Skeletal muscle satellite cell (primary cell): Measurements from ENCODE around the gene IGSF6.
"Not testable (repeated sequence)": the region's sequence is repeated elsewhere in the genome, so short reads cannot be mapped to it uniquely, and the experiment has no call there.

Experiments
- H3K27me3 ChIP-seq: 2 replicates; pipeline ENCODE4 v1.7.0; 2013; ENCODE audit warnings: low read length; ENCODE audit not compliant: control insufficient read depth, insufficient read depth
- H3K36me3 ChIP-seq: 2 replicates; pipeline ENCODE4 v1.7.0; 2013; ENCODE audit warnings: mild to moderate bottlenecking, control low read depth, low read length; ENCODE audit not compliant: insufficient read depth
- H3K4me1 ChIP-seq: 2 replicates; pipeline ENCODE4 v1.7.0; 2013; ENCODE audit warnings: low read length; ENCODE audit not compliant: control insufficient read depth, insufficient read depth
- H3K4me2 ChIP-seq: 2 replicates; pipeline ENCODE4 v1.7.0; 2013; ENCODE audit warnings: mild to moderate bottlenecking, low read length
- H3K4me3 ChIP-seq: 2 replicates; pipeline ENCODE4 v1.7.0; 2013; ENCODE audit warnings: low read length
- H3K9ac ChIP-seq: 2 replicates; pipeline ENCODE4 v1.7.0; 2013; ENCODE audit warnings: mild to moderate bottlenecking, low read depth, low read length, moderate library complexity
- H3K9me3 ChIP-seq: replicated peaks from 2 replicates; pipeline ENCODE4 v1.7.0; 2013; ENCODE audit warnings: mild to moderate bottlenecking, control low read depth, low read length

Gene IGSF6

DNA sequence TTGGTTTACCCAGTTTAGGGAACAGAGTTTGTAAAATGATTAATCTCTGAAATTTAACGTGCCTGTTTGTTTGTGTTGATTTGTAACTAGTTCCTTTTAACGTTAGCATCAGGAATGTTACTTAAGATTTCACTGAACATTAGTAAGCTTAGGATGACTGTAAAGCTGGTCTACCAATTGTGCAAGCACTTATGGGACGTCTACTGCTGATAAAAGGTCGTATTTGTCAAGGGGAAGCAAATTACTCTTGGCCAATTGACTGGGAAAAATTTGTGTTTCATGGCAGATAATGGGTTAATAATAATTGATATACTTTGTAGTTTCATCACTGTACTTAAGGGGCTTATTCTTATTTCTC is 41.2 kb downstream of the IGSF6 start:
- Histone ChIP-seq H3K9me3 (no peaks in the 10 kb centered on the region), H3K9ac (no peak overlapping the region), H3K36me3 (peaks cover 26% of the 10 kb centered on the region), H3K4me2 (peak overlapping the region; percentile 42), H3K4me1 (peaks cover 71% of the 10 kb centered on the region), H3K27me3 (no peaks in the 10 kb centered on the region), H3K4me3 (no peak overlapping the region)

DNA sequence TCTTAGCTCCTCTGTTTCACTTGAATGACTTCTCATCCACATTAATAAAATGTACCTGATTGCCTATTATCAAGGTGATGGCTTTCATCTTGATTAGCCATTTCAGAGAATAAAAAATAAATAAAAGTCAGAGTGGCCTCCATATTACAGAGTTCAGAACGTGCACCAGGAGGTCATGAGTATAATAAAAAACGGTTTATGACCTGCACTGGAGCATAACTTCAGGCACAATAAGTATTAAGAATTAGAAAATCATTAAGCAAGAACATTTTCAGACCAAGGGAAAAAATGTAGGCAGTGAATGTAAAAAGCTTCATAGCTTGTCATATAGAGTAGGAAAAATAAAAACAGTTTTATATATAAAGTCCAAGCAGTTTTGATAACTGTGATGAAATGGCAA is 41.6 kb downstream of the IGSF6 start:
- H3K4me3 ChIP-seq, result no peak overlapping the region
- H3K27me3 ChIP-seq, result no peaks in the 10 kb centered on the region
- no peaks in the 10 kb centered on the region for H3K9me3 ChIP-seq
- H3K4me1 ChIP-seq, result peaks cover 72% of the 10 kb centered on the region
- no peak overlapping the region for H3K9ac ChIP-seq
- H3K4me2 ChIP-seq, result peak overlapping the region; percentile 42
- H3K36me3 ChIP-seq, result peaks cover 22% of the 10 kb centered on the region

DNA sequence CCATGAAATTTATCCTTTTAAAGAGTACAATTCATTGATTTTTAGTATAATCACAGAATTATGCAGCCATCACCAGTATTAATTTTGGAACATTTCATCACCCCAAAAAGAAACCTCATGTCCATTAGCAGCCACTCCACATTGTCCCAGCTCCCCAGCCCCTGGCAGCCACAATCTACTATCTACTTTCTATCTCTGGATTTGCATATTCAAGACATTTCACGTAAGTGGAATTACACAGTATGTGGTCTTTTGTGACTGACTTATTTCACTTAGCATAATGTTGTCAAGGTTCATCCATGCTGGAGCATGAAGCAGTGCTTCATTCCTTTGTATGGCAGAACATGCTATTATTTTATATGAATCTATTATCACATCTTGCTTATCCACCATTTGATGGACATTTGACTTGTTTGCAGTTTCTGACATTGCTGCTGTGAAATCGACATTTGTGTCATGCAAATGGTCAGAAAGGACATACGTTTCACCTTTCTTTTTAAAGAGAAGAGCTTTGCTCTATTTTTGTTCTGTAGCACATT is 42.3 kb downstream of the IGSF6 start:
- peaks cover 78% of the 10 kb centered on the region for H3K4me1 ChIP-seq
- no peak overlapping the region for H3K9ac ChIP-seq
- H3K27me3 ChIP-seq, result no peaks in the 10 kb centered on the region
- H3K36me3 ChIP-seq, result peaks cover 16% of the 10 kb centered on the region
- H3K4me3 ChIP-seq, result no peak overlapping the region
- H3K9me3 ChIP-seq, result no peaks in the 10 kb centered on the region
- H3K4me2 ChIP-seq, result peak overlapping the region; percentile 42

DNA sequence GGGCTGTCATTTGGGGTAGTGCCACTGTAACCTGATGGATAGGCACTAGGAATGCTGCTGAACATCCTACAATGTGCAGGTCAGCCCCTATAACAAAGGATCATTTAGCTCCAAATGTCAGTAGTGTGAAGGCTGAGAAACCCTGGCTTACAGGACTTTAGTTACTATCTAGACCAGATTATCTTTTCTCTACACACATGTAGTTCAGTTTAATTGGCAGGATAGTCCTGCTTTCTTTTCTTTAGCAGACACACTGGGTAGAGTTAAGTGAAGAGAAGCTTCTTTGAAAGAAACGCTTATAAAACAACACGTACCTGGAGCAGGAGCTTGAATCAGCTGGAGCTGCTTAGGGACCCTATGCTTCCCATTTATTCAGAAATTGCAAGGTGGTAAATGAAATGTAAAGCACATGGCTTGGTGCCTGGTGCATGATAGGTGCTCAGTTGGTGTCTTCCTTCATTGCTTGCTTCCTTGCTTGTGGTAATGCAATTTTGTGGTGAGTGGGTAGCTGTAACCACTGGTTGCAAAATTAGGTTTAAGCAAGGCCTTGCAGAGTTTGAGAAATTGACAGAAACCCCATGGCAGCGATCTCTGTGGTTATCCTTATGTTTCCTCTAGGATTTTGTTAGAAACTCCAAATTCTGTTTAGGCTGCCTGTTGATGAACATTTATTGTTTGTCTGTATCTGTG is 43.6 kb downstream of the IGSF6 start:
- Histone ChIP-seq H3K9ac (no peak overlapping the region), H3K9me3 (no peaks in the 10 kb centered on the region), H3K4me3 (no peak overlapping the region), H3K4me2 (peak overlapping the region; percentile 3), H3K27me3 (no peaks in the 10 kb centered on the region), H3K4me1 (peaks cover 77% of the 10 kb centered on the region), H3K36me3 (peaks cover 13% of the 10 kb centered on the region)

DNA sequence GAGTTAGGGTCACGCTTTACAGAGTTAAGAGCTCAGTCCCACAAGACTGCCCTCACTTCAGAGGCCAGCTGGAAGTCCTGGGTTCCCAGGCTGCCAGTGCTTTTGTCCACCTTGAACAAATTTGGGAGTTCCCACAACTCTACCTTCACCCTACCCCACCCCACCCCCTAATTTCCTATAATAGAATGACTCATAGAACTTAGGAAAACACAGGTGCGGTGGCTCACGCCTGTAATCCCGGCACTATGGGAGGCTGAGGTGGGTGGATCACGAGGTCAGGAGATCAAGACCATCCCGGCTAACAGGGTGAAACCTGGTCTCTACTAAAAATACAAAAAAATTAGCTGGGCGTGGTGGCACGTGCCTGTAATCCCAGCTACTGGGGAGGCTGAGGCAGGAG is 46.6 kb downstream of the IGSF6 start:
- H3K36me3 ChIP-seq, H3K4me3 ChIP-seq, H3K4me2 ChIP-seq, H3K27me3 ChIP-seq, H3K9ac ChIP-seq, H3K9me3 ChIP-seq: not testable (repeated sequence)
- peaks cover 76% of the 10 kb centered on the region for H3K4me1 ChIP-seq

DNA sequence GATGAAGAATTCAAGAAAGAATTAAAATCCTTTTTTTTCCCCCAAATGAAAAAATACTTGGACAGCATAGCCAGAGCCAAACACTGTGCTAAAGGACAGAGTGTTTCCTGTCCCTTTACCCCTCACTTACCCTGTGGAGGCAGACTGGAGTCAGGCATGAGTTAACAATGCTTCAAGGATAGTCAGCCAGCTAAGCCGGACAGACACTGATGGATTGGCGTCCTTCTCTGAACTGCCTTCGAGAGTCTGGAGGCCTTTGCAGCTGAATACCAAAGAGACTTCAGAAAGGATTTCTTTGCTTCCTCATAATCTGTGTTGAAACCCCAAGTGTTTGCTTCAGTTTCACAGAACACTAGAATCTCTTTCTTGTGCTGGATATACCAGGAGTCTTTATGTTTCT is 48.5 kb downstream of the IGSF6 start:
- peaks cover 57% of the 10 kb centered on the region for H3K4me1 ChIP-seq
- no peaks in the 10 kb centered on the region for H3K9me3 ChIP-seq
- peak overlapping the region; percentile 81 for H3K4me2 ChIP-seq
- H3K36me3 ChIP-seq, result peaks cover 7% of the 10 kb centered on the region
- H3K4me3 ChIP-seq, result peak overlapping the region; percentile 30
- H3K9ac ChIP-seq, result no peak overlapping the region
- no peaks in the 10 kb centered on the region for H3K27me3 ChIP-seq

DNA sequence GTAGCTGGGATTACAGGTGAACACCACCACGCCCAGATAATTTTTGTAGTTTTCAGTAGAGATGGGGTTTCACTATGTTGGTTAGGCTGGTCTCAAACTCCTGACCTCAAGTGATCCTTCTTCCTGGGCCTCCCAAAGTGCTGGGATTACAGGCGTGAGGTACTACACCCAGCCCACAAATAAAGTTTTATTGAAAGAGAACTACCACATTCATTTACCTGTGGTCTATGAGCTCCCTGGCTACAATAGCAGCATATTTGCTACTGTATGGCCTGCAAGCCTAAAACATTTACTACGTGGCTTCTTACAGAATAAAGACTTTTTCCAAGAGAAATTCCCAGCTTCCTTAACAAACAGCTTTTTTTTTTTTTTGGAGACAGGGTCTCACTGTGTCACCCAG is 49.6 kb downstream of the IGSF6 start:
- no peak overlapping the region for H3K9ac ChIP-seq
- peaks cover 55% of the 10 kb centered on the region for H3K4me1 ChIP-seq
- no peaks in the 10 kb centered on the region for H3K9me3 ChIP-seq
- H3K4me3 ChIP-seq, result no peak overlapping the region
- peaks cover 7% of the 10 kb centered on the region for H3K36me3 ChIP-seq
- H3K4me2 ChIP-seq, result peak overlapping the region; percentile 81
- no peaks in the 10 kb centered on the region for H3K27me3 ChIP-seq

DNA sequence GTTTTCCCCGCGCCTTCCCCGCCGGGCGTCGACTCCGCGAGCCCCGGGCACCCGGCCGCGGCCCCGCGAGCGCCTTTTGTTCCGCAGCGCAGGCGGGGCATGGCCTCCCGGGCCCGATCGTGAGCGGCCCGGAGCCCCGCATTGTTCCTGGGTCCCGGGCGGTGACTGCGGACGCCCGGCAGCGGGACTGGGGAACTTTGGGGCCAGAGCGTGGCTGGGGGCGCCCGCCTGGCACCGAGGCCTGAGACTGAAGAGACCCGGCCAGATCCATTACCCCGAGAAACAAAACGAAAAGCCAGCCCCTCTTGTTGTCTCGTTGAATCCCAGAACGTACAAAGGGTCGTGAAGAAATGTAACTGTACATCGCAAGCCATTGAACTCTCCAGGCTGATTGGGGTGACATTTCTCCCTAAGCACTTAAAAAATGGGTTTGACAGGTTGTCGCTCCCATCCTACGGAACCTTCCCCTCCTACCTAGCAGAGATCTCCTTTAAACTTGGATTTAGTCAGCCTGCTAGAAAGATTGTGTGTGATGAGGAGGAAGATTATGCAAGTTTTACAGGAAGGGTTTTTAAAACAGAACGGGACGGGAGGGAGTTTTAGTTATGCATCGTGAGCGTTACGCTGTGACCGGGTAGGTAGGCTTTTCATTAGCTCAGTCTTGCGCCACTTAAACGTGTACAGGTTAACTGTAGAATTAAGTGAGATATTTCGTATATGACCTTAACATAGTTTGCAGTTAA is 52.2 kb downstream of the IGSF6 start:
- Histone ChIP-seq H3K4me1 (peaks cover 44% of the 10 kb centered on the region), H3K9me3 (no peaks in the 10 kb centered on the region), H3K4me3 (peak overlapping the region; percentile 86), H3K27me3 (no peaks in the 10 kb centered on the region), H3K36me3 (peaks cover 7% of the 10 kb centered on the region), H3K4me2 (peak overlapping the region; percentile 81), H3K9ac (peak overlapping the region; percentile 94)

DNA sequence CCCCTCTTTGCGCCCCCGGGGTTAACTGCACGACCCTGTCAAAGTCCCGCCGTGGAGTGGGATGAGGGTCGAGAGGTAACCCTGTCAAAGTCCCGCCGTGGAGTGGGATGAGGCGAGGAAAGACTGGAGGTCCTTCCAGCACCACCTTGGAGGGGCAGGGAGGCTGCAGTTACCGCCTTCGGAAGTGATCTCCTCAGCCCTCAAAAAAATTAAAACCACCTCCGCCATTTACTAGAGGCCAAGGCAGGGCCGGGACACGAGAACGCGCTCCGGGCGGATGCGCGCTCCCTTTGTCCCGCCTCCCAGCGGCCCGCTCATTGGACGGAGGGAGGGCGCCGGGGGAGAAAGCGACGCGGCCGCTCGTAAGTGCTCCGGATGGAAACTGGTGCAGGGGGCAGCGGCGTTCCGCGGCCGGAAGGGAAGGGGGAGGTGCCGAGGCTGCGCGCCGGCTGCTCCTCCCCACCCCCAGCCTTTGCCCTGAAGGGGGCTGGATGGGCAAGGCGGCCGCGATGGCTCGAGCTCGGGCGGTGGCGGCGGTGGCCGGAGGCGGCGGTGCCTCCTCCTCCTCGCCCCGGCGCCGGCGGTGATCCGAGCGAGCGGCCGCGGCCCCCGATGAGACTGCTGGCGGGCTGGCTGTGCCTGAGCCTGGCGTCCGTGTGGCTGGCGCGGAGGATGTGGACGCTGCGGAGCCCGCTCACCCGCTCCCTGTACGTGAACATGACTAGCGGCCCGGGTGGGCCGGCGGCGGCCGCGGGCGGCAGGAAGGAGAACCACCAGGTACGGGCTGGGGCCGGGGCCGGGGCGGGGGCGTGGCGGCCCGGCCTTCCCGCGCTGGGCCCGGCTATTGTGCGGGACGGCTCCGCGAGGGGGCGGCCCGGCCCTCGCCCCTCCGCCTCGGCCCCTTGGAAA is 53.0 kb downstream of the IGSF6 start, which contains the start of gene METTL9:
Gene METTL9 (plus strand): TSS at position 456 of the 909 bp plus-strand sequence. CDS start 157 bp downstream, at position 613.
- H3K4me3 ChIP-seq, result peak within 1 kb of the TSS; percentile 86
- peak within 1 kb of the TSS; percentile 94 for H3K9ac ChIP-seq
- peak within 1 kb of the TSS; percentile 99 for H3K4me2 ChIP-seq
- H3K4me1 ChIP-seq, result peaks cover 42% of the 10 kb centered on the region
- no peaks in the 10 kb centered on the region for H3K27me3 ChIP-seq
- H3K36me3 ChIP-seq, result peaks cover 5% of the 10 kb centered on the region
- no peaks in the 10 kb centered on the region for H3K9me3 ChIP-seq

DNA sequence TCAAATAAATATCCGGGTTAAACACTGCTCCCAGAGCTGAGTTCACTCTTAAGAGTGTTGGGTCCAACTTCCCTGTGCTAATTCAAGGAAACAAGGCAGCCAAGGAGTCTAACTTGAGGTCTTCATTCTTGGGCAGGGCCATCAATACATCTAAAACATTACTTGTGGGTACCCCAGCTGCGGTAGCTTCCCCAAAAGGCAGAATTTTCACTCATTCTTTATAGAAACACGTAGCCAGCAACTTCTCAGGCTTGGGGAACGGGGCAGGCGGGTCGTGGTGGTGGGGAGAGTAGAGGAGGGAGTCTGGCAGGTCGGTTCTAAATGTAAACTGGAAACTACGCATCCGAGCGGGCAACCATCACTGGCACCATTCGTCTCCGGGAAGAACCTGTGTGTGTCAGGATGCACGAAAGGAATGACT is 53.7 kb downstream of the IGSF6 start:
- Histone ChIP-seq H3K36me3 (no peaks in the 10 kb centered on the region), H3K27me3 (no peaks in the 10 kb centered on the region), H3K9me3 (no peaks in the 10 kb centered on the region), H3K9ac (peak overlapping the region; percentile 94), H3K4me1 (peaks cover 38% of the 10 kb centered on the region), H3K4me3 (peak overlapping the region; percentile 86), H3K4me2 (peak overlapping the region; percentile 99)

DNA sequence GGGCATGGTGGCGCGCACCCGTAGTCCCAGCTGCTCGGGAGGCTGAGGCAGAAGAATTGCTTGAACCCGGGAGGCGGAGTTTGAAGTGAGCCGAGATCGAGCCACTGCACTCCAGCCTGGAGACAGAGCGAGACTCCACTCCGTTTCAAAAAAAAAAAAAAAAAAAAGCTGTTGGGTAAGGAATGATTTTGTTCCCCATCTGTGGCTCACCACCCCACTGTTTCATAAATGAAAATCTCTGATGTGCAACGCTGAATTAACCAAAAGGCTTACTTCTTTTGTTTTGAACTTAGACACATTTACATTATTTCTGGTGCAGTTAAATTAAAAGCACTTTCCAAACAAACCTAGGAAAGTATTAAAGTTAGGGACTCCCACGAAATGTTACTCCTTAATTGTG is 54.2 kb downstream of the IGSF6 start:
- Histone ChIP-seq H3K9me3 (no peaks in the 10 kb centered on the region), H3K9ac (peak overlapping the region; percentile 94), H3K36me3 (no peaks in the 10 kb centered on the region), H3K4me3 (no peak overlapping the region), H3K27me3 (no peaks in the 10 kb centered on the region), H3K4me2 (peak overlapping the region; percentile 99), H3K4me1 (peaks cover 33% of the 10 kb centered on the region)
